Left lung (tissue), 10 donors: ENCODE data around the gene PAX5. TPM values are rescaled to one million over a fixed set of nuclear protein-coding genes. Genes with fewer than 3 reads are reported as not detected.
A peak's percentile ranks its signal among the peaks of the same experiment; 100 is the strongest.

ENCODE experiments used
- ATAC-seq: fragments of 200-7000 bp; cut with Tn5 transposase; one replicate; pipeline ENCODE4 v1.9.1; 2020; ENCODE audit warnings: moderate library complexity
- DNase-seq, 4 donors: peaks; one replicate each; pipeline ENCODE4 v3.0.0-alpha.2; 2013 to 2020
- H3K27ac ChIP-seq, 2 donors: fragments of 200-600 bp; sonication (generic) in 1 of 2; one replicate each; pipeline versions ENCODE4 v1.5.0 to v1.8.0; 2020 to 2021
- H3K27me3 ChIP-seq, 2 donors: fragments of 200-600 bp; sonication (generic) in 1 of 2; one replicate each; pipeline versions ENCODE4 v1.5.0 to v1.8.0; 2020 to 2021
- H3K36me3 ChIP-seq, 2 donors: fragments of 200-600 bp; sonication (generic) in 1 of 2; one replicate each; pipeline versions ENCODE4 v1.5.0 to v1.8.0; 2020 to 2021
- H3K4me1 ChIP-seq, 2 donors: fragments of 200-600 bp; one replicate each; pipeline ENCODE4 v1.8.0; 2021
- H3K4me3 ChIP-seq, 2 donors: fragments of 200-600 bp; sonication (generic) in 1 of 2; one replicate each; pipeline versions ENCODE4 v1.5.0 to v1.8.0; 2020 to 2021; ENCODE audit warnings: mild to moderate bottlenecking in 1 of 2
- H3K9me3 ChIP-seq, 2 donors: fragments of 200-600 bp; sonication (generic) in 1 of 2; one replicate each; pipeline versions ENCODE4 v1.5.0 to v1.8.0; 2020 to 2021
- CTCF ChIP-seq, 2 donors: fragments of 200-600 bp; sonication (generic) in 1 of 2; IDR thresholded peaks; one replicate each; pipeline versions ENCODE4 v1.5.0 to v1.8.0; 2021; ENCODE audit warnings: antibody characterized with exemption in 2 of 2
- intact Hi-C, 2 donors: fragments of 100-400 bp; cut with DNase I; formaldehyde crosslinking; loops; one replicate each; pipeline versions ENCODE4 v1.11.2 to v1.14.2; 2022
- polyA plus RNA-seq, 6 donors: library from polyadenylated mRNA; unstranded; fragments of 120-200 nt; gene quantifications; one replicate each; pipeline ENCODE4 v1.2.1, GENCODE V29; 2013; ENCODE audit not compliant: insufficient read length in 6 of 6
- total RNA-seq, 2 donors: library from RNA; stranded (reverse); fragmentation: NEBNext Ultra II Directional; extraction: Animal tissue kit (Norgen Biotek cat#: 25700); gene quantifications; one replicate each; pipeline ENCODE4 v1.2.1, GENCODE V29; 2021
- donor health status: DM: no; HTN: yes; CAD: no.
- donor health status: DM: no; HTN: no; CAD: no.

The PAX5 gene
- total and polyA plus RNA-seq, 8 donors, result 0.03 to 0.65 (median 0.13) TPM

GRCh38 chr9:36844961-36845360, 189.1 kb downstream of the PAX5 start:
- no peak overlapping the region for H3K4me3 ChIP-seq
- H3K36me3 ChIP-seq, result no peaks in the 10 kb centered on the region
- ATAC-seq (no peak), DNase-seq (peak in 1 of 4 donors; percentile 43)
- no peak overlapping the region for H3K27ac ChIP-seq
- intact Hi-C loops, result no loop called here
- no peak for TF ChIP-seq CTCF (IDR thresholded peaks at IDR 0.05)
- H3K9me3 ChIP-seq, result no peaks in the 10 kb centered on the region
- no peaks in the 10 kb centered on the region for H3K4me1 ChIP-seq
- H3K27me3 ChIP-seq, result peaks cover 0 to 24% of the 10 kb centered on the region in 2 donors

GRCh38 chr9:36843964-36844363, 190.1 kb downstream of the PAX5 start:
- H3K4me1 ChIP-seq, result no peaks in the 10 kb centered on the region
- ATAC-seq, result no peak
- no peak for TF ChIP-seq CTCF (IDR thresholded peaks at IDR 0.05)
- DNase-seq, result no peak
- H3K36me3 ChIP-seq, result no peaks in the 10 kb centered on the region
- no peak overlapping the region for H3K4me3 ChIP-seq
- H3K27me3 ChIP-seq, result peaks cover 0 to 24% of the 10 kb centered on the region in 2 donors
- H3K9me3 ChIP-seq, result no peaks in the 10 kb centered on the region
- H3K27ac ChIP-seq, result no peak overlapping the region
- intact Hi-C loops, result no loop called here

DNA sequence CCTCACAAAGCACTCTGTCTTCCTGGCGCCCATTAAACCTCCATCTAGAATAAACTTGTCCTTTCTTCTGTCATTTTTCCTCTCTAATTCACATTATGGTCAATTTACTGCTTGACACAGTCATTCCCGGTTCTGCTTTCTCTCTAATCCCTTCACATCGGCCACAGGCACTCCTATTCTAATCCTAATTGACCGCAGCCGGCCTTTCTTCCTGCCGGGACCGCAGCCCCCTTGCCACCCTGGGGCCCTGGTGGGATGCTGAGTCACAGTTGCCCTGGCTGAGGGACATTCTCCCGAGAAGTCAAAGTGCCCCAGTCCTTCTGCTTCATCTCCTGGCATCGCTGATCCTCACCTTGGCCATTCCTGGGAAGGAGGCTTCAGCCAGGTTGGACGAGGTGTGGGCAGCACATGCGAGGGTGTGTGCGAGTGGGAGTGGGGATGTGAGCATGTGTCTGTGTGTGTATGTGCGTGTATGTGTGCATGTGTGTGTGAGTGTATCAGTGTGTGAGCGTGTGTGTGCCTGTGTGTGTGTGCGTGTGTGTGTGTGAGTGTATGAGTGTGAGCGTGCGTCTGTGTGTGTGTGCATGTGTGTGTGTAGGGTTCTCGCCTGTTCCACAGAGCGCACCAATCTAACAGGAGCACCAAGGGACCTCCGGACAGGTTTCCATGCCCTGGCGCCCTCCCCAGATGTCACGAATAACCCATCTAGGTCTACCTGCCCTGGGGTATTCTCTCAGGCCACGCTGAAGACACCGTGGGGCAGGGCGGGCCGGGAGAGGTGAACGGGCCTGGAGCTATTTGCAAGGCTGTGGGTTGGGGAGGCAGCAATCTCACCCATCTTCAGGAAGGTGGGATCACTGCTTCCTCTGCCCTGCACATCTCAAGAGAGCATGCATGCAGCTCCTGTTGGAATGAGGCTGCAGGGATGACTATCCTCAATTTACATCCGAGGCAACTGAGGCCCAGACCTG, 191.2 kb downstream of the PAX5 start:
- ATAC-seq (no peak), DNase-seq (no peak)
- no peak for TF ChIP-seq CTCF (IDR thresholded peaks at IDR 0.05)
- Histone ChIP-seq H3K36me3 (no peaks in the 10 kb centered on the region), H3K27ac (no peak overlapping the region), H3K4me1 (no peaks in the 10 kb centered on the region), H3K27me3 (peaks cover 0 to 16% of the 10 kb centered on the region in 2 donors), H3K4me3 (no peak overlapping the region), H3K9me3 (no peaks in the 10 kb centered on the region)
- intact Hi-C loops, result no loop called here

DNA sequence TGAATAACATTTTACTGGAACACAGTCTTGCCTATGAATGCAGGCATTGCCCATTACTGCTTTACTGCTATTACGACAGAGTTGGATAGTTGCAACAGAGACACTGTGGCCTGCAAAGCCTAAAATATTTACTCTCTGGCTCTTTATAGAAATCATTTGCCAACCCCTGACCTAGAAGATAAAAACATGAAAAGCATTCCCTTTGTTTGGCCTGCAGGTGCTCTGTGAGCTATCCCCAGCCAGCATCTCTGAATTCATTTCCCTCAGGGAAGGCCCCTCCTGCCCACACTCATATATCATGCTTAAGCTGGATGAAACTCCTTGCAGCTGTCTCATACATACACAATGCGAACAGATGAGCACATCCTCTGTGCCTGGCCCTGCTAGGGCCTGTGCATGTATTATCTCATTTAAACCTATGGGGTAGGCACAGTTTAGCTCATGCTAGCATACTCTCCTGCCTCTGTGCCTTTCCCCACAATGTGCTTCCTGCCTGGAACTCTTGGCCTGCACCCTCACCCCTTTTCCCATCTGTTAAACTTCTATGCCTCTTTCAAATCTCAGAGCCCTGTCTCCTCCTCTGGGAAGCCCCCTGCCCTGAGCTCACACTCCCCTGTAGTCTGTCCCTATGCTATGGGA, 193.1 kb downstream of the PAX5 start:
- H3K4me3 ChIP-seq, result no peak overlapping the region
- intact Hi-C loops, result no loop called here

More for the DNA sequence above, 193.1 kb downstream of the PAX5 start:
- no peaks in the 10 kb centered on the region for H3K4me1 ChIP-seq
- no peaks in the 10 kb centered on the region for H3K9me3 ChIP-seq
- H3K27me3 ChIP-seq, result peaks cover 0 to 11% of the 10 kb centered on the region in 2 donors
- ATAC-seq (no peak), DNase-seq (no peak)
- no peak for TF ChIP-seq CTCF (IDR thresholded peaks at IDR 0.05)
- H3K27ac ChIP-seq, result no peak overlapping the region
- no peaks in the 10 kb centered on the region for H3K36me3 ChIP-seq
